GM23248 (cell line): ENCODE measurements around the gene NFKBIB. TPM values are rescaled to one million over a fixed set of nuclear protein-coding genes. Genes with fewer than 3 reads are reported as not detected.

Experiments used
- DNase-seq: peaks from one replicate; pipeline ENCODE4 v3.0.0-alpha.2; 2015
- H2AFZ ChIP-seq: fragments of 200-600 bp; sonication (generic); 2 replicates; pipeline ENCODE4 v1.6.1; 2016; ENCODE audit warnings: antibody characterized with exemption
- H3F3A ChIP-seq: fragments of 200-600 bp; sonication (generic); 2 replicates; pipeline ENCODE4 v1.6.1; 2016; ENCODE audit warnings: mild to moderate bottlenecking, antibody characterized with exemption, mixed run types; ENCODE audit not compliant: insufficient read depth
- H3K27ac ChIP-seq: fragments of 200-600 bp; sonication (generic); 2 replicates; pipeline ENCODE4 v1.5.1; 2016; ENCODE audit warnings: mild to moderate bottlenecking
- H3K27me3 ChIP-seq: fragments of 200-600 bp; sonication (generic); replicated peaks from 2 replicates; pipeline ENCODE4 v1.6.1; 2016; ENCODE audit warnings: mild to moderate bottlenecking; ENCODE audit not compliant: insufficient read depth
- H3K36me3 ChIP-seq: fragments of 200-600 bp; sonication (generic); 2 replicates; pipeline ENCODE4 v1.6.1; 2016; ENCODE audit warnings: low read depth, mild to moderate bottlenecking
- H3K4me1 ChIP-seq: fragments of 200-600 bp; sonication (generic); 2 replicates; pipeline ENCODE4 v1.6.1; 2016; ENCODE audit warnings: mild to moderate bottlenecking; ENCODE audit not compliant: insufficient read depth
- H3K4me2 ChIP-seq: fragments of 200-600 bp; sonication (generic); one replicate; pipeline ENCODE4 v1.6.1; 2016; ENCODE audit warnings: mild to moderate bottlenecking; ENCODE audit not compliant: unreplicated experiment
- H3K4me3 ChIP-seq: fragments of 200-600 bp; sonication (generic); 2 replicates; pipeline ENCODE4 v1.5.1; 2016; ENCODE audit warnings: mild to moderate bottlenecking
- H3K79me2 ChIP-seq: fragments of 200-600 bp; sonication (generic); 2 replicates; pipeline ENCODE4 v1.6.1; 2016; ENCODE audit warnings: mild to moderate bottlenecking; ENCODE audit not compliant: insufficient read depth
- H3K9ac ChIP-seq: fragments of 200-600 bp; sonication (generic); 2 replicates; pipeline ENCODE4 v1.6.1; 2016; ENCODE audit warnings: mild to moderate bottlenecking
- H3K9me2 ChIP-seq: fragments of 200-600 bp; sonication (generic); 2 replicates; pipeline ENCODE4 v1.6.1; 2016; ENCODE audit warnings: mixed run types, mild to moderate bottlenecking, moderate library complexity; ENCODE audit not compliant: insufficient read depth
- H3K9me3 ChIP-seq: fragments of 200-600 bp; sonication (generic); one replicate; pipeline ENCODE4 v1.6.1; 2017; ENCODE audit warnings: low read depth
- H4K20me1 ChIP-seq: fragments of 200-600 bp; sonication (generic); 2 replicates; pipeline ENCODE4 v1.6.0; 2016; ENCODE audit not compliant: insufficient read depth
- EZH2 ChIP-seq: fragments of 200-600 bp; sonication (generic); IDR thresholded peaks from 2 replicates; pipeline ENCODE4 v1.6.1; 2018; ENCODE audit warnings: antibody characterized with exemption, mild to moderate bottlenecking; ENCODE audit not compliant: insufficient read depth, poor library complexity, severe bottlenecking
- EZH2phosphoT487 ChIP-seq: fragments of 200-600 bp; sonication (generic); IDR thresholded peaks from 2 replicates; pipeline ENCODE4 v1.6.1; 2018; ENCODE audit warnings: antibody characterized with exemption, moderate library complexity, mild to moderate bottlenecking, low read depth; ENCODE audit not compliant: insufficient read depth
- WGBS, 2 experiments: methylation state at CpG; one replicate each; pipeline ENCODE4 v1.1.6; 2015 to 2017; ENCODE audit warnings: low lambda C conversion rate in 2 of 2, low coverage in 1 of 2; ENCODE audit errors: missing lambda C conversion rate in 2 of 2; 5-methylcytosine and 5-hydroxymethylcytosine counted together
- in situ Hi-C: fragments of 300-500 bp; cut with MboI; formaldehyde crosslinking; loops from 2 replicates; pipeline ENCODE4 v1.15.0; 2020
- polyA plus RNA-seq: library from polyadenylated mRNA; unstranded; fragments of >200 nt; fragmentation: Nextera tagmentation; extraction: Ambion mirVana; gene quantifications from 2 replicates; pipeline ENCODE4 v1.2.1, GENCODE V29; 2016
- total RNA-seq: library from RNA; depleted of rRNA; stranded (reverse); fragments of >200 nt; shearing (Covaris generic); gene quantifications from 2 replicates; pipeline ENCODE4 v1.2.3, GENCODE V29; 2014

NFKBIB gene
- total and polyA plus RNA-seq, 2 experiments from 2014 or later: 12.8 to 18.0 TPM

GRCh38 chr19:38920602-38921419 lies 21.0 kb downstream of the NFKBIB start:
- Histone ChIP-seq H3K36me3 (no peaks in the 10 kb centered on the region; the same call in 1 of the 2 replicates), H3K27me3 (no peaks in the 10 kb centered on the region), H3K4me3 (no peak overlapping the region), H3K4me2 (no peak overlapping the region), H3F3A (no peaks in the 10 kb centered on the region), H3K9me2 (no peaks in the 10 kb centered on the region), H3K9me3 (no peaks in the 10 kb centered on the region), H3K27ac (no peak overlapping the region), H4K20me1 (no peaks in the 10 kb centered on the region), H3K4me1 (no peaks in the 10 kb centered on the region), H3K79me2 (no peaks in the 10 kb centered on the region), H2AFZ (no peak overlapping the region), H3K9ac (no peak overlapping the region)
- TF ChIP-seq EZH2phosphoT487: no peak
- no peak for TF ChIP-seq EZH2
- WGBS, 2 experiments: 85 to 87% methylated on average over 10 to 14 of the region's 14 CpGs
- DNase-seq: no peak
- in situ Hi-C loops: no loop called here

GRCh38 chr19:38921420-38922274 lies 21.9 kb downstream of the NFKBIB start:
- Histone ChIP-seq H3K9me3 (no peaks in the 10 kb centered on the region), H3K27ac (no peak overlapping the region), H4K20me1 (no peaks in the 10 kb centered on the region), H3K36me3 (no peaks in the 10 kb centered on the region; the same call in 1 of the 2 replicates), H3K4me3 (no peak overlapping the region), H3K4me1 (no peaks in the 10 kb centered on the region), H3K79me2 (no peaks in the 10 kb centered on the region), H3K9ac (no peak overlapping the region), H2AFZ (no peak overlapping the region), H3K27me3 (no peaks in the 10 kb centered on the region), H3K9me2 (no peaks in the 10 kb centered on the region), H3K4me2 (no peak overlapping the region), H3F3A (no peaks in the 10 kb centered on the region)
- TF ChIP-seq EZH2: no peak
- TF ChIP-seq EZH2phosphoT487: no peak
- in situ Hi-C loops: no loop called here
- 82 to 87% methylated on average over 20 of the region's 20 CpGs for WGBS, 2 experiments
- DNase-seq: no peak

- Histone ChIP-seq H3K4me3 (no peak overlapping the region), H3K4me2 (no peak overlapping the region), H3K27ac (no peak overlapping the region), H2AFZ (no peak overlapping the region), H3K27me3 (no peaks in the 10 kb centered on the region), H3K79me2 (0 out of 2 replicates have a peak, but pooled peaks cover under 1% of the 10 kb centered on the region), H3K9ac (no peak overlapping the region), H4K20me1 (no peaks in the 10 kb centered on the region), H3K9me3 (no peaks in the 10 kb centered on the region), H3K36me3 (no peaks in the 10 kb centered on the region; the same call in 1 of the 2 replicates), H3K4me1 (no peaks in the 10 kb centered on the region), H3F3A (no peaks in the 10 kb centered on the region), H3K9me2 (no peaks in the 10 kb centered on the region)
- TF ChIP-seq EZH2phosphoT487 (no peak), EZH2 (no peak)
- WGBS, 2 experiments: 88 to 92% methylated on average over 5 of the region's 5 CpGs
- in situ Hi-C loops: no loop called here
- DNase-seq: no peak
Observed at GRCh38 chr19:38922482-38922881, 22.7 kb downstream of the NFKBIB start.

- H3F3A ChIP-seq: no peaks in the 10 kb centered on the region
- H3K9ac ChIP-seq: no peak overlapping the region
- H3K9me3 ChIP-seq: no peaks in the 10 kb centered on the region
- no peak for DNase-seq
- H3K4me1 ChIP-seq: 0 out of 2 replicates have a peak, but pooled peaks cover 1% of the 10 kb centered on the region
- no peaks in the 10 kb centered on the region; the same call in 1 of the 2 replicates for H3K36me3 ChIP-seq
- 95 to 99% methylated on average over 7 of the region's 7 CpGs for WGBS, 2 experiments
- H3K9me2 ChIP-seq: no peaks in the 10 kb centered on the region
- H2AFZ ChIP-seq: no peak overlapping the region
- H3K79me2 ChIP-seq: peaks cover 19% of the 10 kb centered on the region
- no peak overlapping the region for H3K27ac ChIP-seq
- H3K4me3 ChIP-seq: no peak overlapping the region
- no peak for TF ChIP-seq EZH2
- TF ChIP-seq EZH2phosphoT487: no peak
- in situ Hi-C loops: no loop called here
- H4K20me1 ChIP-seq: no peaks in the 10 kb centered on the region
- H3K4me2 ChIP-seq: no peak overlapping the region
- H3K27me3 ChIP-seq: no peaks in the 10 kb centered on the region
Observed at GRCh38 chr19:38924388-38924787, 24.6 kb downstream of the NFKBIB start.
